Thoracic aorta (tissue), 2 donors: Measurements from ENCODE around the gene MYO6. TPM values are rescaled to one million over a fixed set of nuclear protein-coding genes. Genes with fewer than 3 reads are reported as not detected.
"Not testable (repeated sequence)": the region's sequence is repeated elsewhere in the genome, so short reads cannot be mapped to it uniquely, and the experiment has no call there.

Experiments
- ATAC-seq: fragments of 150-250 bp; one replicate; pipeline ENCODE4 v1.8.0; 2017; ENCODE audit warnings: low read depth; ENCODE audit not compliant: insufficient number of reproducible peaks, low FRiP score
- DNase-seq: peaks from one replicate; pipeline ENCODE4 v3.0.0-alpha.2; 2020; ENCODE audit warnings: low spot score
- H3K27ac ChIP-seq, 2 donors: fragments of 200-600 bp; sonication (generic); 1 replicate in 1 of 2; 2 replicates in 1 of 2; pipeline ENCODE4 v1.5.1; 2016; ENCODE audit warnings: mild to moderate bottlenecking in 2 of 2, moderate library complexity in 2 of 2
- H3K27me3 ChIP-seq: fragments of 200-600 bp; sonication (generic); replicated peaks from 2 replicates; pipeline ENCODE4 v1.6.0; 2016; ENCODE audit warnings: mild to moderate bottlenecking; ENCODE audit not compliant: insufficient read depth
- H3K36me3 ChIP-seq: fragments of 200-600 bp; sonication (generic); one replicate; pipeline ENCODE4 v1.5.1; 2016
- H3K4me1 ChIP-seq, 2 donors: fragments of 200-600 bp; sonication (generic); 1 replicate in 1 of 2; 2 replicates in 1 of 2; pipeline versions ENCODE4 v1.5.1 to v1.6.0; 2016; ENCODE audit warnings: low read depth in 2 of 2, mild to moderate bottlenecking in 1 of 2; ENCODE audit not compliant: control insufficient read depth in 1 of 2
- H3K4me3 ChIP-seq: fragments of 200-600 bp; sonication (generic); 2 replicates; pipeline ENCODE4 v1.5.1; 2016; ENCODE audit warnings: mild to moderate bottlenecking
- H3K9me3 ChIP-seq: fragments of 200-600 bp; sonication (generic); 2 replicates; pipeline ENCODE4 v1.5.1; 2016
- CTCF ChIP-seq: fragments of 200-600 bp; sonication (generic); IDR thresholded peaks from one replicate; pipeline ENCODE4 v1.5.1; 2019; ENCODE audit warnings: antibody characterized with exemption
- total RNA-seq, 2 donors: library from RNA; depleted of rRNA; stranded (reverse); fragments of >200 nt; gene quantifications; one replicate each; pipeline versions ENCODE4 v1.1.0 to v1.2.3, GENCODE V29; 2016

Gene MYO6
- total RNA-seq, 2 donors from 2014 or later, result 23.8 to 30.1 TPM

DNA sequence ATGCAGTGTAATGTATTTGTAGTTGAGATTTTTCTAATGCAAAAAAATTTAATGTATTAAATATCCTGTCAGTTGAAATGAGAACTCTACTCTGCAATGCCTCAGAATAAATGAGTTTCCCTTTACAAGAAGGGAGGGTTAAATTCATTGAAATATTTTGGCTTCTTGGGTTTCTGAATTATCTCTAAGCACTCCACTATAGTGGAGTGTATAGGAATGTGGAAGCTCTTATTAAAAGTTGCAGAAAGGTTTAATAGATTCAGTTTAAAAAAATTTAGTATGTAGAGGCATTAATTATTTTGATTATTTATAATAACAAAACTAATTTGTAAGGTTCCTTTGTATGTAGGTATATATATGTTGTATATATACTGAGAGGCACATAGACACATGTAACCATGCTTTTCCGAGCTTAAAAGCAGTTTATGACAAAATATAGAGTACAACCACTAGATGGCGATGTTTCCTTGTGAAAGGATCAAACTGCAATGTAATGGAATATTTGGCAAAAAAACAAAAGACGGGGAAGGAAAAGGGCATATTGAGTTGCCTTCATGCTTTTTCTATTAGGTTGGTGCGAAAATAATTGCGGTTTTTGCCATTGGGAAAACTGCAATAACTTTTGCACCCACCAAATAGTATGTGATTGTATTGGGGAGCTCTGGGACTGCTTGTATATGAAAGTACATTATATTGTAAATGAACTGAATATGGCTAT is 144.2 kb downstream of the MYO6 start:
- Histone ChIP-seq H3K9me3 (no peaks in the 10 kb centered on the region), H3K4me1 (no peaks in the 10 kb centered on the region), H3K4me3 (no peak overlapping the region), H3K27me3 (no peaks in the 10 kb centered on the region), H3K36me3 (no peaks in the 10 kb centered on the region), H3K27ac (no peak overlapping the region)
- DNase-seq (no peak), ATAC-seq (no peak)
- TF ChIP-seq CTCF, result peak; percentile 66

- Histone ChIP-seq H3K27ac (no peak overlapping the region), H3K9me3 (no peaks in the 10 kb centered on the region), H3K27me3 (no peaks in the 10 kb centered on the region), H3K4me3 (no peak overlapping the region), H3K36me3 (no peaks in the 10 kb centered on the region), H3K4me1 (no peaks in the 10 kb centered on the region)
- no peak for ATAC-seq
- no peak for DNase-seq
- TF ChIP-seq CTCF, result no peak
Observed at GRCh38 chr6:75893776-75894152, 144.7 kb downstream of the MYO6 start.

DNA sequence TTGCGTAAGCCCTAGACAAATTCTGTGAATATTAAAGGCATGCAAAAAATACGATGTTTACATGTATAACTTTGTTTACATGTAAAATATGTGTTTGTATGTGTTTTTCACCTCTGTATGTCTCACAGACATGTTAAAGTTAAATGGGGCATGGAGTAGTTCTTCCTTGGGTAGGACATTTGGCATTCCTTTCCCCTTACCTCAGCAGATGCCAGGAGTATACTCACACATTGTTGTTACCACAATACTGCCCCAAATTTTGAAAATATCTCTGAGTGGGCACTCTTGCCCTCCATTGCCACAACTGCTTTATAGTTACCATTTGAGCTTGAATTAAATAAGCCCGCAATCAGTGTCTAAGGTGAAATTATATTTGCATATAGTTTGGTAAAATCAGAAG is 147.5 kb downstream of the MYO6 start:
- TF ChIP-seq CTCF, result no peak
- Histone ChIP-seq H3K4me1 (no peaks in the 10 kb centered on the region), H3K9me3 (no peaks in the 10 kb centered on the region), H3K27ac (no peak overlapping the region), H3K4me3 (no peak overlapping the region), H3K27me3 (no peaks in the 10 kb centered on the region), H3K36me3 (no peaks in the 10 kb centered on the region)
- DNase-seq (no peak), ATAC-seq (no peak)

GRCh38 chr6:75900216-75900615 is 151.2 kb downstream of the MYO6 start:
- not testable (repeated sequence) for ATAC-seq, DNase-seq, H3K27me3 ChIP-seq, H3K4me1 ChIP-seq, H3K36me3 ChIP-seq, H3K9me3 ChIP-seq, H3K27ac ChIP-seq, H3K4me3 ChIP-seq

DNA sequence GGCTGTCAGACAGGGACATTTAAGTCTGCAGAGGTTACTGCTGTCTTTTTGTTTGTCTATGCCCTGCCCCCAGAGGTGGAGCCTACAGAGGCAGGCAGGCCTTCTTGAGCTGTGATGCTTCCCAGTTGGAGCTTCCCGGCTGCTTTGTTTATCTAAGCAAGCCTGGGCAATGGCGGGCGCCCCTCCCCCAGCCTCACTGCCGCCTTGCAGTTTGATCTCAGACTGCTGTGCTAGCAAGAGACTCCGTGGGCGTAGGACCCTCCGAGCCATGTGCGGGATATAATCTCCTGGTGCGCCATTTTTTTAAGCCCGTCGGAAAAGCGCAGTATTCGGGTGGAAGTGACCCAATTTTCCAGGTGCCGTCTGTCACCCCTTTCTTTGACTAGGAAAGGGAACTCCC is 156.1 kb downstream of the MYO6 start:
- not testable (repeated sequence) for ATAC-seq, H3K36me3 ChIP-seq, H3K27ac ChIP-seq, H3K27me3 ChIP-seq, H3K4me1 ChIP-seq, DNase-seq, H3K9me3 ChIP-seq, H3K4me3 ChIP-seq

GRCh38 chr6:75906871-75907270 is 157.8 kb downstream of the MYO6 start:
- Histone ChIP-seq H3K4me1 (no peaks in the 10 kb centered on the region), H3K27me3 (no peaks in the 10 kb centered on the region), H3K9me3 (no peaks in the 10 kb centered on the region), H3K36me3 (no peaks in the 10 kb centered on the region), H3K4me3 (no peak overlapping the region), H3K27ac (no peak overlapping the region)
- ATAC-seq (no peak), DNase-seq (no peak)
- TF ChIP-seq CTCF, result no peak
